Tibial nerve (tissue), 3 donors: ENCODE measurements around the gene CERS6.

Experiments
- CTCF ChIP-seq, 5 experiments: fragments of 200-600 bp in 3 of 5; fragments of 450-650 bp in 2 of 5; sonication (generic) in 3 of 5; IDR thresholded peaks; one replicate each; pipeline ENCODE4 v1.5.1; 2016 to 2019; ENCODE audit warnings: antibody characterized with exemption in 5 of 5, mild to moderate bottlenecking in 3 of 5, moderate library complexity in 2 of 5
- POLR2A ChIP-seq, 2 donors: fragments of 450-650 bp; IDR thresholded peaks; one replicate each; pipeline ENCODE4 v1.6.1; 2017; ENCODE audit warnings: antibody characterized with exemption in 2 of 2, mild to moderate bottlenecking in 2 of 2, moderate library complexity in 2 of 2

GRCh38 chr2:168639018-168639417, 182.9 kb downstream of the CERS6 start:
- TF ChIP-seq CTCF (IDR thresholded peaks at IDR 0.05) (no peak), POLR2A (IDR thresholded peaks at IDR 0.05) (no peak)
